ENCODE results near the gene SS18L1. TPM values are rescaled to one million over a fixed set of nuclear protein-coding genes. Genes with fewer than 3 reads are reported as not detected.

SS18L1 gene
- total RNA-seq, 1 donor from 2014 or later = 10.7 TPM

GRCh38 chr20:62226707-62227590 is 83.4 kb downstream of the SS18L1 start:
- DNase-seq = no peak
- ATAC-seq = no peak
- intact Hi-C loops (cut with micrococcal nuclease) = no loop called here

- ATAC-seq (no peak), DNase-seq (no peak)
- intact Hi-C loops (cut with micrococcal nuclease) = no loop called here
Measured at GRCh38 chr20:62227591-62227976, 84.0 kb downstream of the SS18L1 start.

- peak; percentile 54 for DNase-seq
- intact Hi-C loops (cut with micrococcal nuclease) = no loop called here
- peak; percentile 55 for ATAC-seq
Measured at GRCh38 chr20:62227977-62228958, 84.7 kb downstream of the SS18L1 start.

- intact Hi-C loops (cut with micrococcal nuclease) = no loop called here
- DNase-seq (no peak), ATAC-seq (no peak)
Measured at GRCh38 chr20:62228982-62229545, 85.5 kb downstream of the SS18L1 start.

GRCh38 chr20:62229667-62230066 is 86.1 kb downstream of the SS18L1 start:
- intact Hi-C loops (cut with micrococcal nuclease) = no loop called here
- no peak for DNase-seq
- ATAC-seq = no peak

GRCh38 chr20:62230276-62230675 is 86.7 kb downstream of the SS18L1 start:
- no peak for DNase-seq
- intact Hi-C loops (cut with micrococcal nuclease) = no loop called here

GRCh38 chr20:62230696-62231095 is 87.1 kb downstream of the SS18L1 start:
- intact Hi-C loops (cut with micrococcal nuclease) = no loop called here
- ATAC-seq (no peak), DNase-seq (no peak)

More at GRCh38 chr20:62230276-62230675, 86.7 kb downstream of the SS18L1 start:
- ATAC-seq = no peak

- DNase-seq (no peak), ATAC-seq (no peak)
- intact Hi-C loops (cut with micrococcal nuclease) = no loop called here
Measured at GRCh38 chr20:62231292-62231691, 87.7 kb downstream of the SS18L1 start.

Other genes with a start within 250 kb of the SS18L1 start
- gene TAF4, start 77.9 kb upstream of the SS18L1 start, total RNA-seq = 11.2 TPM
- gene LSM14B, start 21.3 kb upstream of the SS18L1 start, total RNA-seq = 58.4 TPM
- gene PSMA7, start 375 bp upstream of the SS18L1 start, total RNA-seq = 240 TPM
- gene MTG2, start 39.3 kb downstream of the SS18L1 start, total RNA-seq = 27.3 TPM
- not detected for gene HRH3, start 76.5 kb downstream of the SS18L1 start, total RNA-seq
- gene OSBPL2, start 94.8 kb downstream of the SS18L1 start, total RNA-seq = 60.0 TPM
- gene ADRM1, start 159.2 kb downstream of the SS18L1 start, total RNA-seq = 75.5 TPM
- gene LAMA5, start 223.5 kb downstream of the SS18L1 start, total RNA-seq = 110 TPM
- 693 TPM for gene RPS21, start 243.3 kb downstream of the SS18L1 start, total RNA-seq